Breast epithelium (tissue), 4 donors: ENCODE data around the gene CPSF4L. TPM values are rescaled to one million over a fixed set of nuclear protein-coding genes. Genes with fewer than 3 reads are reported as not detected.

Experiments used
- DNase-seq, 2 donors: peaks; one replicate each; pipeline ENCODE4 v3.0.0-alpha.2; 2019; ENCODE audit warnings: low spot score in 2 of 2
- H3K27ac ChIP-seq, 2 donors: fragments of 200-600 bp; sonication (generic) in 1 of 2; one replicate each; pipeline ENCODE4 v1.5.1; 2016 to 2019; ENCODE audit warnings: mild to moderate bottlenecking in 1 of 2
- H3K27me3 ChIP-seq, 2 donors: fragments of 200-600 bp; sonication (generic) in 1 of 2; one replicate each; pipeline versions ENCODE4 v1.5.1 to v1.6.0; 2017 to 2019; ENCODE audit warnings: control low read depth in 1 of 2, mild to moderate bottlenecking in 1 of 2
- H3K36me3 ChIP-seq: fragments of 200-600 bp; one replicate; pipeline ENCODE4 v1.5.1; 2019
- H3K4me1 ChIP-seq, 2 donors: fragments of 200-600 bp; sonication (generic); one replicate each; pipeline ENCODE4 v1.5.1; 2016 to 2019; ENCODE audit warnings: control low read depth in 1 of 2
- H3K4me3 ChIP-seq, 3 donors: fragments of 200-600 bp; sonication (generic); 1 replicate in 2 of 3; 2 replicates in 1 of 3; pipeline ENCODE4 v1.5.1; 2016 to 2019; ENCODE audit warnings: mild to moderate bottlenecking in 3 of 3, moderate library complexity in 2 of 3
- H3K9me3 ChIP-seq, 2 donors: fragments of 200-600 bp; sonication (generic) in 1 of 2; one replicate each; pipeline ENCODE4 v1.5.1; 2016 to 2019; ENCODE audit warnings: control low read depth in 1 of 2
- CTCF ChIP-seq, 3 donors: fragments of 450-650 bp; IDR thresholded peaks; one replicate each; pipeline ENCODE4 v1.5.1; 2016 to 2017; ENCODE audit warnings: antibody characterized with exemption in 3 of 3, mild to moderate bottlenecking in 3 of 3, moderate library complexity in 3 of 3
- POLR2A ChIP-seq: fragments of 450-650 bp; IDR thresholded peaks from one replicate; pipeline ENCODE4 v1.6.1; 2016; ENCODE audit warnings: antibody characterized with exemption, mild to moderate bottlenecking, moderate library complexity
- POLR2AphosphoS5 ChIP-seq, 3 donors: sonication (generic); formaldehyde crosslinking; IDR thresholded peaks; one replicate each; pipeline ENCODE4 v1.6.1; 2017; ENCODE audit warnings: antibody characterized with exemption in 3 of 3
- intact Hi-C: fragments of 100-400 bp; cut with DNase I; formaldehyde crosslinking; loops from one replicate; pipeline ENCODE4 v1.15.1; 2023; ENCODE audit warnings: low total_unique reads
- total RNA-seq, 3 donors: library from RNA; depleted of rRNA; stranded (reverse); fragments of >200 nt; gene quantifications; one replicate each; pipeline ENCODE4 v1.1.0, GENCODE V29; 2016

The CPSF4L gene
- total RNA-seq, 3 donors from 2014 or later = 0.29 TPM; not detected in 2

DNA sequence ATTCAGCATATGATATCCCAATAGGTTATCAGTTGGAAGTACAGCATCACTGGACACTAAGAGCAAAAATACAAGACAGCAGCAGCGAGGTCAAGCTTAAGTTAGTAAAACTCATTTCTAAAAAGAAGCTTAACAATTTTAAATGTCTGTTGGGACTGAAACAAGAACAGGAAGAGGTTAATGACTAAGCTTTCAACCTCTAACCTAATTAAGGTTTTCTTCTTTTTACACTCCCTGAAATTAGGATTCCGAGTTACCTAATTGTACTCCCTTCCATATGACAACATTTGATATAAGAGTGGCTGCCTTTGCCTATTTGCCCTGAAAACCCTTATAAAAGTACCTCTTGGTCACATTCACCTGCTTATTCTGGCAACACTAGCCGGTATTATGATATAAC lies 34.3 kb downstream of the CPSF4L start:
- Histone ChIP-seq H3K4me1 (no peaks in the 10 kb centered on the region), H3K4me3 (no peak overlapping the region), H3K9me3 (no peaks in the 10 kb centered on the region), H3K27ac (no peak overlapping the region), H3K36me3 (no peaks in the 10 kb centered on the region), H3K27me3 (no peaks in the 10 kb centered on the region)
- TF ChIP-seq POLR2AphosphoS5 (IDR thresholded peaks at IDR 0.05) (no peak), POLR2A (no peak), CTCF (IDR thresholded peaks at IDR 0.05) (no peak)
- no peak for DNase-seq
- intact Hi-C loops = no loop called here

DNA sequence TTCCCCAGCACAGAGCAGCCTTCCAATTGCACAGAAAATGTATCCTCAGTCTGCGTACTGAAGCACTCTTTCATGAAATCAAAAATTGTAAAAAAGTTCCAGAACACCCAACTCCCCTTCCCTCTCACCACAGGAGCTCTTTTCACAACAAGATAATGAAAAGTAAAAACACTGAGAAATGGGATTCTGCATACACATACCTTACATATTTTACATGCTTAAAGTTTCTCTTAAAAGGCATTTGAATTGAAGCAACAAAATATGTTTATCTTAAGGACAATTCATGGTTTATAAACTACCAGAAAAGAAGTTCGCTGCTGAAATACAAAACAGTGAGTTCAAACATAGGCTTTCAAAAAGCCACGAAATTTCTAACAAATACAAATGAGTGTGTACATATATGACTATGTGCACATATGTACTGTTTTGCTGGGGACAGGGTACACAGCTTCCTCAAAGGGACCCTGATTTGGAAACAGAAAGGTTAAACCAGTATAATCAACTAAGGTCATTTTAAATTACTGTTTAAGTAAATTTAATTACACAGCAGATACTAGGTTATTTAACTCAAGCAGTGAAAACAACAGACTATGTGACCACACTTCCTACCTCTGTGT lies 35.0 kb downstream of the CPSF4L start:
- no peaks in the 10 kb centered on the region for H3K4me1 ChIP-seq
- H3K9me3 ChIP-seq = no peaks in the 10 kb centered on the region
- TF ChIP-seq POLR2A (no peak), POLR2AphosphoS5 (IDR thresholded peaks at IDR 0.05) (no peak), CTCF (IDR thresholded peaks at IDR 0.05) (no peak)
- no peak overlapping the region for H3K4me3 ChIP-seq
- no peaks in the 10 kb centered on the region for H3K27me3 ChIP-seq
- H3K27ac ChIP-seq = no peak overlapping the region
- H3K36me3 ChIP-seq = no peaks in the 10 kb centered on the region
- no peak for DNase-seq
- intact Hi-C loops = no loop called here

DNA sequence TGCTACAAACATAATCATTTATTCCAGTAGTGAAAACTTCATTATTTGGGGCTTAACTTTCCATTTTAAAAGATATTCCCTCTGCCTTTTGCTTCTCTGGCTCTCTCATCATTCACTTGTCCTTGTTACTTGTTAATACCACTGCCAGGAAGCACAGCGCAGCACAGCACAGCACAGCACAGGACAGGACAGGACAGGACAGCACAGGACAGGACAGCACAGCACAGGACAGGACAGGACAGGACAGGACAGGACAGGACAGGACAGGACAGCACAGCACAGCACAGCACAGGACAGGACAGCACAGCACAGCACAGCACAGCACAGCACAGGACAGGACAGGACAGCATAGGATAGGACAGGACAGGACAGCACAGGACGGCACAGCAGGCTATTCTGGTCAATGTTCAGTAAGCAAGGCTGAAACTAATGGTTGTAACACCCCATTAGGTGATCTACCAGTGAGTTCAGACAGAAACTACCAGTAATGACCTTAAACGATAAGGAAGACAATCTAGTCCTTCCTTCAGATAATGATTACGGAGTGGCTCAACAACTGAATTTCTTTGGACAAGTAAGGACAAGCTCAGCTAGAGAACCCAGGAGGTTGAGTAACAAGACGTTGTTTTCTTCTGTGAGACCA lies 36.9 kb downstream of the CPSF4L start:
- Histone ChIP-seq H3K9me3 (no peaks in the 10 kb centered on the region), H3K27me3 (no peaks in the 10 kb centered on the region), H3K4me3 (no peak overlapping the region), H3K36me3 (no peaks in the 10 kb centered on the region), H3K4me1 (no peaks in the 10 kb centered on the region), H3K27ac (no peak overlapping the region)
- TF ChIP-seq POLR2A = no peak
- no peak for TF ChIP-seq POLR2AphosphoS5 (IDR thresholded peaks at IDR 0.05)
- TF ChIP-seq CTCF (IDR thresholded peaks at IDR 0.05) = no peak
- no peak for DNase-seq
- intact Hi-C loops = no loop called here

DNA sequence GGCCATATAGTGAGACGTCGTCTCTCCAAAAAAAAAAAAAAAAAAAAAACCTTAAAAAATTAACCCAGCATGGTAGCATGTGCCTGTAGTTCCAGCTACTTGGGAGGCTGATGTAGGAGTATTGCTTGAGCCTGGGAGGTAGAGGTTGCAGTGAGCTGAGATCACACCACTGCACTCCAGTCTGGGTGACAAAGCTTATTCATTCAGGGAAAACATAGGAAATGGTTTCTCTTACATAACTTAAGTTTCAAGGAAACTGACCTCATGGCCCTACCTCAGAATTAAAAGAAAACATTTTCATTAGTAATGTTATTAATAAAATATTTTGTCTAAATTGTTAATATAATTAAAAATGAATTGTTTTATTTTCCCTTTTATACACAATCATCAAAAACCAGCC lies 37.4 kb downstream of the CPSF4L start:
- Histone ChIP-seq H3K27me3 (no peaks in the 10 kb centered on the region), H3K9me3 (no peaks in the 10 kb centered on the region), H3K4me1 (no peaks in the 10 kb centered on the region), H3K36me3 (no peaks in the 10 kb centered on the region), H3K4me3 (no peak overlapping the region), H3K27ac (no peak overlapping the region)
- DNase-seq = no peak
- intact Hi-C loops = no loop called here
- TF ChIP-seq POLR2A (no peak), POLR2AphosphoS5 (IDR thresholded peaks at IDR 0.05) (no peak), CTCF (IDR thresholded peaks at IDR 0.05) (no peak)

DNA sequence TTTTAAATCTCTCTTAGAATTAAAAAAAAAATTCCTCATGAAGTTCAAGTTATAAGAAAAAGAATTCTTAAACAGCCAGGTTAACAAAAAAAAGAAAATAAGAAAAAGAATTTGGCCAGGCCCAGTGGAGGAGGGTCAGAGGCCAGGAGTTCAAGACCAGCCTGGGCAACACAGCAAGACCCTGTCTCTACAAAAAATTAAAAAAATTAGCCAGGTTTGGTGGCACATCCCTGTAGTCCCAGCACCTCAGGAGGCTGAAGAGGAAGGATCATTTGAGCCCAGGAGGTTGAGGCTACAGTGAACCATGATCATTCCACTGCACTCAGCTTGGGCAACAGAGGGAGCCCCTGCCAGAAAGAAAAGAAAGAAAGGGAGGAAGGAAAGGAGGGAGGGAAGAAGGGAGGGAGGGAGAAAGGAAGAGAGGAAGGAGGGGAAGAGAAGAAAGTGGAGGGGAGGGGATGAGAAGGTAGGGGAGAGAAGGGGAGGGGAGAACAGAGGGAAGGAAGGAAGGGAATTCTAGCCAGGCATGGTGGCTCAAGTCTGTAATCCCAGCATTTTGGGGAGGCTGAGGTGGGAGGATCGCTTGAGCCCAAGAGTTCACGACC lies 38.0 kb downstream of the CPSF4L start:
- Histone ChIP-seq H3K9me3 (no peaks in the 10 kb centered on the region), H3K27me3 (no peaks in the 10 kb centered on the region), H3K4me3 (no peak overlapping the region), H3K27ac (no peak overlapping the region), H3K4me1 (no peaks in the 10 kb centered on the region), H3K36me3 (no peaks in the 10 kb centered on the region)
- no peak for DNase-seq
- intact Hi-C loops = no loop called here
- TF ChIP-seq POLR2A = no peak
- TF ChIP-seq CTCF (IDR thresholded peaks at IDR 0.05) = no peak
- TF ChIP-seq POLR2AphosphoS5 (IDR thresholded peaks at IDR 0.05) = no peak
